Measurements from ENCODE around the gene HNF4A. TPM values are rescaled to one million over a fixed set of nuclear protein-coding genes. Genes with fewer than 3 reads are reported as not detected.

HNF4A gene
- total and polyA plus RNA-seq, 2 of the 13 experiments (the other 11 are each of a cell fraction or from before 2014, with no cell fraction given): 80.9 to 169 TPM

DNA sequence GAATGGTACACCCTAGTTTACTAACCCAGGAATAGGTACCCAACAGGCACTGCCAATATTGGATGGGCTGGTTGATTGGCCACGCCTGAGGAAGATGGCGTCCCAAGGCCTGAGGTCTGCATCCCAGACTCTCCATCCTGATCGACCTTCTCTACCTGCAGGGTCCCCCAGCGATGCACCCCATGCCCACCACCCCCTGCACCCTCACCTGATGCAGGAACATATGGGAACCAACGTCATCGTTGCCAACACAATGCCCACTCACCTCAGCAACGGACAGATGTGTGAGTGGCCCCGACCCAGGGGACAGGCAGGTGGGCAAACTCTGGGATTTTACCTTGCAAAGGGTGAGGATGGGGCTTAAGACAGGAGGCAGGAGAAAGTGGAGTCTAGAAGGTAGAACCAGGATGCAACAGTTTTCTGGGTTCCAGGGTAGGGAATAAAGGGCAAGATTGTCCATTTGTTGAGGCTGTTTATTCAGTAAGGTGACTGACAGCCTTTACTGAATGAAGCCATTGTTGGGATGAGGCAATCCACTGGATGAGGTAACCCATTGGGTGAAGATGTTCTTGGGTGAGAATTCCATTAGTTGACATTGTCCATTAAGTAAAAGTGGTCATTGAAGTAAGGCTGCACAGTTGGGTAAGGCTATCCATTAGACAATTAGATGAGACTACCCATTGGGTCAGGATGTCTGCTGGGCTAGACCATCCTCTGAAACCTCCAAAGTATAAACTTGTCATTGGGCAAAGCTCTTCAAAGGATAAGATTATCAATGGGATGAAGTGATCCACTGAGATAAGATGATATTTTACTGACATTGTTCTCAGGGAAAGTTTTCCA lies 72.9 kb downstream of the HNF4A start (continued):
- TF ChIP-seq NFYC (CRISPR knock-in tag; IDR thresholded peaks at IDR 0.05): peak; percentile 70
- peak; percentile 77 for TF ChIP-seq SALL1 (CRISPR knock-in tag; IDR thresholded peaks at IDR 0.05)
- TF ChIP-seq SP5 (CRISPR knock-in tag; IDR thresholded peaks at IDR 0.05; ENCODE audit: borderline replicate concordance, low read depth): peak; percentile 68; the same call in 1 of the 2 replicates
- no peak for TF ChIP-seq ZNF33A (CRISPR knock-in tag; IDR thresholded peaks at IDR 0.05; ENCODE audit: borderline replicate concordance)
- no peak; the same call in 1 of the 2 replicates for TF ChIP-seq TP53 (CRISPR knock-in tag; conservative IDR thresholded peaks at IDR 0.05)
- peak; percentile 97 for TF ChIP-seq SOX13 (IDR thresholded peaks at IDR 0.05)
- TF ChIP-seq SOX13 (CRISPR knock-in tag; conservative IDR thresholded peaks at IDR 0.05 in 1 of 2, IDR thresholded peaks at IDR 0.05 in 1 of 2): peak in 1 of 2 experiments; percentile 100; a peak in 2 of 4 replicates
- TF ChIP-seq ZNF557 (CRISPR knock-in tag; IDR thresholded peaks at IDR 0.05): peak; percentile 69; the same call in 1 of the 2 replicates
- 0 out of 2 replicates have a peak, but pooled peaks have one; percentile 18 for TF ChIP-seq ZNF552 (CRISPR knock-in tag; IDR thresholded peaks at IDR 0.05; ENCODE audit: borderline replicate concordance)
- no peak for TF ChIP-seq SUZ12 (IDR thresholded peaks at IDR 0.05; ENCODE audit: low read depth, low read length)
- TF ChIP-seq HINFP (CRISPR knock-in tag; IDR thresholded peaks at IDR 0.05; ENCODE audit: low read depth): 0 out of 2 replicates have a peak, but pooled peaks have one; percentile 71
- peak; percentile 79; the same call in 1 of the 2 replicates for TF ChIP-seq ZNF292 (CRISPR knock-in tag; IDR thresholded peaks at IDR 0.05; ENCODE audit: borderline replicate concordance, low read depth)
- peak; percentile 64; the same call in 1 of the 2 replicates for TF ChIP-seq KLF9 (CRISPR knock-in tag; IDR thresholded peaks at IDR 0.05; ENCODE audit: low read depth)
- peak; percentile 49; the same call in 1 of the 2 replicates for TF ChIP-seq TOE1 (CRISPR knock-in tag; IDR thresholded peaks at IDR 0.05)
- TF ChIP-seq, protein P1, sequence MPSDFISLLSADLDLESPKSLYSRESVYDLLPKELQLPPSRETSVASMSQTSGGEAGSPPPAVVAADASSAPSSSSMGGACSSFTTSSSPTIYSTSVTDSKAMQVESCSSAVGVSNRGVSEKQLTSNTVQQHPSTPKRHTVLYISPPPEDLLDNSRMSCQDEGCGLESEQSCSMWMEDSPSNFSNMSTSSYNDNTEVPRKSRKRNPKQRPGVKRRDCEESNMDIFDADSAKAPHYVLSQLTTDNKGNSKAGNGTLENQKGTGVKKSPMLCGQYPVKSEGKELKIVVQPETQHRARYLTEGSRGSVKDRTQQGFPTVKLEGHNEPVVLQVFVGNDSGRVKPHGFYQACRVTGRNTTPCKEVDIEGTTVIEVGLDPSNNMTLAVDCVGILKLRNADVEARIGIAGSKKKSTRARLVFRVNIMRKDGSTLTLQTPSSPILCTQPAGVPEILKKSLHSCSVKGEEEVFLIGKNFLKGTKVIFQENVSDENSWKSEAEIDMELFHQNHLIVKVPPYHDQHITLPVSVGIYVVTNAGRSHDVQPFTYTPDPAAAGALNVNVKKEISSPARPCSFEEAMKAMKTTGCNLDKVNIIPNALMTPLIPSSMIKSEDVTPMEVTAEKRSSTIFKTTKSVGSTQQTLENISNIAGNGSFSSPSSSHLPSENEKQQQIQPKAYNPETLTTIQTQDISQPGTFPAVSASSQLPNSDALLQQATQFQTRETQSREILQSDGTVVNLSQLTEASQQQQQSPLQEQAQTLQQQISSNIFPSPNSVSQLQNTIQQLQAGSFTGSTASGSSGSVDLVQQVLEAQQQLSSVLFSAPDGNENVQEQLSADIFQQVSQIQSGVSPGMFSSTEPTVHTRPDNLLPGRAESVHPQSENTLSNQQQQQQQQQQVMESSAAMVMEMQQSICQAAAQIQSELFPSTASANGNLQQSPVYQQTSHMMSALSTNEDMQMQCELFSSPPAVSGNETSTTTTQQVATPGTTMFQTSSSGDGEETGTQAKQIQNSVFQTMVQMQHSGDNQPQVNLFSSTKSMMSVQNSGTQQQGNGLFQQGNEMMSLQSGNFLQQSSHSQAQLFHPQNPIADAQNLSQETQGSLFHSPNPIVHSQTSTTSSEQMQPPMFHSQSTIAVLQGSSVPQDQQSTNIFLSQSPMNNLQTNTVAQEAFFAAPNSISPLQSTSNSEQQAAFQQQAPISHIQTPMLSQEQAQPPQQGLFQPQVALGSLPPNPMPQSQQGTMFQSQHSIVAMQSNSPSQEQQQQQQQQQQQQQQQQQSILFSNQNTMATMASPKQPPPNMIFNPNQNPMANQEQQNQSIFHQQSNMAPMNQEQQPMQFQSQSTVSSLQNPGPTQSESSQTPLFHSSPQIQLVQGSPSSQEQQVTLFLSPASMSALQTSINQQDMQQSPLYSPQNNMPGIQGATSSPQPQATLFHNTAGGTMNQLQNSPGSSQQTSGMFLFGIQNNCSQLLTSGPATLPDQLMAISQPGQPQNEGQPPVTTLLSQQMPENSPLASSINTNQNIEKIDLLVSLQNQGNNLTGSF (CRISPR knock-in tag; IDR thresholded peaks at IDR 0.05): no peak
- TF ChIP-seq NFKBIZ (CRISPR knock-in tag; IDR thresholded peaks at IDR 0.05): peak; percentile 98
- no peak for TF ChIP-seq IKZF1 (IDR thresholded peaks at IDR 0.05)
- TF ChIP-seq NFKB2 (CRISPR knock-in tag; IDR thresholded peaks at IDR 0.05; ENCODE audit: borderline replicate concordance): no peak
- no peak for TF ChIP-seq TBL1XR1 (IDR thresholded peaks at IDR 0.05; ENCODE audit: borderline replicate concordance, low read length, partially characterized antibody)
- TF ChIP-seq ZNF713 (CRISPR knock-in tag; IDR thresholded peaks at IDR 0.05): no peak
- TF ChIP-seq ZNF12 (CRISPR knock-in tag; IDR thresholded peaks at IDR 0.05): peak; percentile 78; the same call in 1 of the 2 replicates
- TF ChIP-seq, protein P2, sequence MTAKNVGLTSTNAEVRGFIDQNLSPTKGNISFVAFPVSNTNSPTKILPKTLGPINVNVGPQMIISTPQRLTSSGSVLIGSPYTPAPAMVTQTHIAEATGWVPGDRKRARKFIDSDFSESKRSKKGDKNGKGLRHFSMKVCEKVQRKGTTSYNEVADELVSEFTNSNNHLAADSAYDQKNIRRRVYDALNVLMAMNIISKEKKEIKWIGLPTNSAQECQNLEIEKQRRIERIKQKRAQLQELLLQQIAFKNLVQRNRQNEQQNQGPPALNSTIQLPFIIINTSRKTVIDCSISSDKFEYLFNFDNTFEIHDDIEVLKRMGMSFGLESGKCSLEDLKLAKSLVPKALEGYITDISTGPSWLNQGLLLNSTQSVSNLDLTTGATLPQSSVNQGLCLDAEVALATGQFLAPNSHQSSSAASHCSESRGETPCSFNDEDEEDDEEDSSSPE (CRISPR knock-in tag; IDR thresholded peaks at IDR 0.05): no peak
- TF ChIP-seq TARDBP (CRISPR knock-in tag; IDR thresholded peaks at IDR 0.05): peak; percentile 95
